NCI-H510A treated with DMSO at 0.1 percent for 48 hours (cell line): Measurements from ENCODE around the gene LY86.

ENCODE experiments used
- DNase-seq: peaks from one replicate; lab custom pipeline; 2025; lab: John Stamatoyannopoulos, UW

The LY86 gene

GRCh38 chr6:6588064-6588923, at the start of gene LY86:
LY86 (plus strand) TSS chr6:6588720; CDS start chr6:6588735, 15 bp downstream.
- no peak for DNase-seq

- no peak for DNase-seq
Measured at GRCh38 chr6:6539036-6539435, 49.5 kb upstream of the LY86 start.

- DNase-seq, result no peak
Measured at GRCh38 chr6:6542357-6542756, 46.2 kb upstream of the LY86 start.

- DNase-seq, result no peak
Measured at GRCh38 chr6:6543181-6543879, 45.2 kb upstream of the LY86 start.

- no peak for DNase-seq
Measured at GRCh38 chr6:6545616-6546317, 42.8 kb upstream of the LY86 start.

- DNase-seq, result peak; percentile 72
Measured at GRCh38 chr6:6546318-6547109, 42.0 kb upstream of the LY86 start.

GRCh38 chr6:6547110-6547879, 41.2 kb upstream of the LY86 start:
- DNase-seq, result peak; percentile 72

GRCh38 chr6:6556161-6556737, 32.3 kb upstream of the LY86 start:
- DNase-seq, result no peak

- peak; percentile 25 for DNase-seq
Measured at GRCh38 chr6:6556738-6557503, 31.6 kb upstream of the LY86 start.

GRCh38 chr6:6557504-6557839, 31.0 kb upstream of the LY86 start:
- DNase-seq, result no peak

GRCh38 chr6:6557886-6558285, 30.6 kb upstream of the LY86 start:
- no peak for DNase-seq

GRCh38 chr6:6559994-6560570, 28.4 kb upstream of the LY86 start:
- no peak for DNase-seq

GRCh38 chr6:6560909-6561308, 27.6 kb upstream of the LY86 start:
- DNase-seq, result no peak

- DNase-seq, result no peak
Measured at GRCh38 chr6:6564154-6564553, 24.4 kb upstream of the LY86 start.

- DNase-seq, result no peak
Measured at GRCh38 chr6:6565069-6565468, 23.5 kb upstream of the LY86 start.

- DNase-seq, result no peak
Measured at GRCh38 chr6:6565488-6565887, 23.0 kb upstream of the LY86 start.

GRCh38 chr6:6566766-6567165, 21.8 kb upstream of the LY86 start:
- DNase-seq, result no peak

GRCh38 chr6:6569096-6569810, 19.3 kb upstream of the LY86 start:
- peak; percentile 6 for DNase-seq

- DNase-seq, result no peak
Measured at GRCh38 chr6:6569811-6570164, 18.7 kb upstream of the LY86 start.
